Measurements from ENCODE around the gene H3-3A.

The H3-3A gene

DNA sequence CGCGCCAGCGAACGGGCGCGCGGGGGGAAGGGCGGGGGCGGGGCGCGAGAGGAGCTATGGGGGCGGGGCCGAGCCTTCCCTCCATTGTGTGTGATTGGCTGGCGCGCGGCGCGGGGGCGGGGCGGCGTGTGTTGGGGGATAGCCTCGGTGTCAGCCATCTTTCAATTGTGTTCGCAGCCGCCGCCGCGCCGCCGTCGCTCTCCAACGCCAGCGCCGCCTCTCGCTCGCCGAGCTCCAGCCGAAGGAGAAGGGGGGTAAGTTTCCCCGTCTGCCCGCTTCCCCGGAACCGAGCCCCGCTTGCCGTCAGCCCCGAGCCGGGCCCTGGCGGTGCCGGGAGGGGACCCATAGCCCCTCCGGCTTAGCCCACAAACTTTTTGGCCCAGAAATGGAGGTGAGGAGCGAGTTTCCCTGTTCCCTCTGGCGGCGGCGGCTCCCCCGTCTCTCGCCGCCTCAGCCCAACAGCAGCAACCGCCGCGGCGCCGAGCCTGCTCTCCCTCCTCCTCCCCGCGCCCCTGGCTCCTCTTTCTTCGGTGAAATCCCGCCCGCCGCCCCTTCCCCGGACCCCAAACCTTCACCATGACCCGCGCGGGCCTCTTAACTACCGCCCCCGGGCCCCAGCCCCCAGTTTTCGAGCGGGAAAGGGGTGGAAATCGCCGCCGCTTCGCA lies at the start of gene H3-3A:
Gene H3-3A (plus strand): TSS at position 159 of the 666 bp plus-strand sequence. CDS start 1,636 bp downstream, outside the sequence.
- no peak for TF ChIP-seq ZFX (IDR thresholded peaks at IDR 0.05)
- TF ChIP-seq, protein P1, sequence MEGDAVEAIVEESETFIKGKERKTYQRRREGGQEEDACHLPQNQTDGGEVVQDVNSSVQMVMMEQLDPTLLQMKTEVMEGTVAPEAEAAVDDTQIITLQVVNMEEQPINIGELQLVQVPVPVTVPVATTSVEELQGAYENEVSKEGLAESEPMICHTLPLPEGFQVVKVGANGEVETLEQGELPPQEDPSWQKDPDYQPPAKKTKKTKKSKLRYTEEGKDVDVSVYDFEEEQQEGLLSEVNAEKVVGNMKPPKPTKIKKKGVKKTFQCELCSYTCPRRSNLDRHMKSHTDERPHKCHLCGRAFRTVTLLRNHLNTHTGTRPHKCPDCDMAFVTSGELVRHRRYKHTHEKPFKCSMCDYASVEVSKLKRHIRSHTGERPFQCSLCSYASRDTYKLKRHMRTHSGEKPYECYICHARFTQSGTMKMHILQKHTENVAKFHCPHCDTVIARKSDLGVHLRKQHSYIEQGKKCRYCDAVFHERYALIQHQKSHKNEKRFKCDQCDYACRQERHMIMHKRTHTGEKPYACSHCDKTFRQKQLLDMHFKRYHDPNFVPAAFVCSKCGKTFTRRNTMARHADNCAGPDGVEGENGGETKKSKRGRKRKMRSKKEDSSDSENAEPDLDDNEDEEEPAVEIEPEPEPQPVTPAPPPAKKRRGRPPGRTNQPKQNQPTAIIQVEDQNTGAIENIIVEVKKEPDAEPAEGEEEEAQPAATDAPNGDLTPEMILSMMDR (conservative IDR thresholded peaks at IDR 0.05) = peak; percentile 14; the same call in 1 of the 2 replicates
- H3K27ac ChIP-seq = peak within 1 kb of the TSS; percentile 96

- no peak for TF ChIP-seq ZFX (IDR thresholded peaks at IDR 0.05)
- TF ChIP-seq, protein P1 (conservative IDR thresholded peaks at IDR 0.05) = no peak
- H3K27ac ChIP-seq = no peak overlapping the region
These were observed 45.4 kb upstream of the H3-3A start for GRCh38 chr1:226017070-226017469.

DNA sequence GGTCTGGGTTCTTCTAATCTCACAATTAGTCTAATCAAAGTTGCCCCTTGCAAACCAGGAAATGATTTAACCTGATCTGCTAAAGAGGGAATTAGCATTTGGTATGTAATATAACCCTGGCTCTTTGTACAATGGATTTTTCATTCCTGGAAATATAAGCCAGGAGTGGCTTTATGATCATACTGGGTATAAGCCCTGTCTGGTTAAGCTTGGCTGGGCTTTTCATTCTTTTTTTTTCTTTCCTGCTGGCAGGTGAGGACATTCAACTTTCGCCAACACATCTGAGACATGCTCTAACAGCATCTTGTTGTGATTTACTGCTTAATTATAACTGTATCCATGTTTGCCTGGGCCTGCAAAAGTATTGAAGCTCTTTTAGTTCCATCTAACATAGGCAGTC lies 42.9 kb upstream of the H3-3A start:
- TF ChIP-seq ZFX (IDR thresholded peaks at IDR 0.05) = no peak
- TF ChIP-seq, protein P1 (conservative IDR thresholded peaks at IDR 0.05) = no peak
- no peak overlapping the region for H3K27ac ChIP-seq

DNA sequence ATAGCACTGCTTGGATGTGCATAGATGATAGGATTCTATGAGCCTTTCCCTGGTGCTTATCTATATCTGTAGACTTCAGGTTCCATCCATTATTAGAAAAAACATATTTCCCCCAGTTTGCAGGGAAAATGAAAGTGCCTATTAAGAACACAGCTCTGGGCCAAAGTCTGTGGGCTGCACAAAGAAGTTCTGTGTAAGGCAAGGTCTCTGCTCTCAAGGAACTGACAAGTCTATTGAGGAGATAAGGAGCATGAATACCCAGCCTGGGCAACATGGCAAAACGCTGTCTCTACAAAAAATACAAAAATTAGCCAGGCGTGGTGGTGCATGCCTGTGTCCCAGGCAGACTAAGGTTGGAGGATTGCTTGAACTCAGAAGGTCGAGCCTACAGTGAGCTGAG lies 41.1 kb upstream of the H3-3A start:
- TF ChIP-seq ZFX (IDR thresholded peaks at IDR 0.05) = no peak
- H3K27ac ChIP-seq = no peak overlapping the region

- TF ChIP-seq ZFX (IDR thresholded peaks at IDR 0.05) = no peak
- TF ChIP-seq, protein P1 (conservative IDR thresholded peaks at IDR 0.05) = no peak
- no peak overlapping the region for H3K27ac ChIP-seq
These were observed 40.7 kb upstream of the H3-3A start for GRCh38 chr1:226021801-226022200.

- no peak overlapping the region for H3K27ac ChIP-seq
- TF ChIP-seq, protein P1 (conservative IDR thresholded peaks at IDR 0.05) = no peak
- no peak for TF ChIP-seq ZFX (IDR thresholded peaks at IDR 0.05)
These were observed 38.8 kb upstream of the H3-3A start for GRCh38 chr1:226023735-226024134.

DNA sequence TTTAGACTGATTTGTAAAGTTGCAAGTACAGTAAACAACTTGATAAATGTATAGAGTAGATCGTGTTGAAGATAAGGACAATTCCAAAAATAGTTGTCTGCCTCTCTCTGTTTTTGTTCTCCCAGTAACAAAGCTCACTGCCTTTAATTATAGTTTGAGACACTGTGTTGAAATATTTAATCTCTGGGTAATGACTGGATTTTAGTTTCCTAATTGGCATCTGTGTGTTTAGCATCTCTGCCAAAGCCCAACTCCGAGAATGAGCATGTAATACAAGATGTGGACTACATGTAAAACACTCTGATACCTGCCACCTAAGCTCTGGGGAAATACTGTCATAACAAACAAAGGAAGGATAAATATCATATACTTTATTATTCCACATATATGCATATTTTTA lies 35.7 kb upstream of the H3-3A start:
- TF ChIP-seq ZFX (IDR thresholded peaks at IDR 0.05) = no peak
- TF ChIP-seq, protein P1 (conservative IDR thresholded peaks at IDR 0.05) = no peak
- peak overlapping the region; percentile 18; the same call in 1 of the 2 replicates for H3K27ac ChIP-seq

All from C4-2B (cell line).